Neural progenitor cell (in vitro differentiated cells): ENCODE data around the gene REX1BD. TPM values are rescaled to one million over a fixed set of nuclear protein-coding genes. Genes with fewer than 3 reads are reported as not detected.

Source experiments
- DNase-seq: peaks from one replicate; pipeline ENCODE4 v3.0.0-alpha.2; 2016; ENCODE audit warnings: low spot score
- H2AFZ ChIP-seq: fragments of 200-600 bp; sonication (generic); replicated peaks from 2 replicates; pipeline ENCODE4 v1.6.1; 2016; ENCODE audit warnings: antibody characterized with exemption
- H3F3A ChIP-seq: fragments of 200-600 bp; sonication (generic); 2 replicates; pipeline ENCODE4 v1.6.1; 2016; ENCODE audit warnings: antibody characterized with exemption, low read depth
- H3K27ac ChIP-seq: fragments of 200-600 bp; sonication (generic); 2 replicates; pipeline ENCODE4 v1.5.1; 2016; ENCODE audit warnings: mild to moderate bottlenecking
- H3K27me3 ChIP-seq: fragments of 200-600 bp; sonication (generic); 2 replicates; pipeline ENCODE4 v1.6.1; 2016; ENCODE audit warnings: mild to moderate bottlenecking, moderate library complexity
- H3K36me3 ChIP-seq: fragments of 200-600 bp; sonication (generic); 2 replicates; pipeline ENCODE4 v1.5.1; 2016
- H3K4me1 ChIP-seq: fragments of 200-600 bp; sonication (generic); 2 replicates; pipeline ENCODE4 v1.6.1; 2016; ENCODE audit warnings: mixed run types
- H3K4me2 ChIP-seq: fragments of 200-600 bp; sonication (generic); 2 replicates; pipeline ENCODE4 v1.6.1; 2016
- H3K4me3 ChIP-seq: fragments of 200-600 bp; sonication (generic); 2 replicates; pipeline ENCODE4 v1.5.1; 2016
- H3K79me2 ChIP-seq: fragments of 200-600 bp; sonication (generic); 2 replicates; pipeline ENCODE4 v1.6.1; 2016; ENCODE audit warnings: low read depth
- H3K9ac ChIP-seq: fragments of 200-600 bp; sonication (generic); 2 replicates; pipeline ENCODE4 v1.6.1; 2016
- H3K9me3 ChIP-seq: fragments of 200-600 bp; sonication (generic); 2 replicates; pipeline ENCODE4 v1.5.1; 2016; ENCODE audit warnings: low read depth
- H4K20me1 ChIP-seq: fragments of 200-600 bp; sonication (generic); 2 replicates; pipeline ENCODE4 v1.6.1; 2016; ENCODE audit warnings: low read depth
- H3K27ac Mint-ChIP-seq: 3 replicates; pipeline ENCODE4 v1.8.0; 2021; ENCODE audit warnings: mixed read lengths
- H3K27me3 Mint-ChIP-seq: 2 replicates; pipeline ENCODE4 v1.8.0; 2022; ENCODE audit warnings: low read depth, mild to moderate bottlenecking, inconsistent platforms, moderate library complexity, mixed read lengths; ENCODE audit not compliant: insufficient read depth
- H3K36me3 Mint-ChIP-seq: 3 replicates; pipeline ENCODE4 v1.8.0; 2021; ENCODE audit warnings: mixed read lengths
- H3K4me1 Mint-ChIP-seq: 3 replicates; pipeline ENCODE4 v1.8.0; 2021; ENCODE audit warnings: mixed read lengths
- H3K4me3 Mint-ChIP-seq: 3 replicates; pipeline ENCODE4 v1.8.0; 2021; ENCODE audit warnings: mild to moderate bottlenecking, moderate library complexity, mixed read lengths
- H3K9me3 Mint-ChIP-seq: 3 replicates; pipeline ENCODE4 v1.8.0; 2020; ENCODE audit warnings: mixed read lengths
- EZH2 ChIP-seq: fragments of 200-600 bp; sonication (generic); IDR thresholded peaks from 2 replicates; pipeline ENCODE4 v1.6.1; 2017; ENCODE audit warnings: antibody characterized with exemption, mild to moderate bottlenecking, moderate library complexity
- EZH2phosphoT487 ChIP-seq: fragments of 200-600 bp; sonication (generic); IDR thresholded peaks from 2 replicates; pipeline ENCODE4 v1.6.1; 2017; ENCODE audit warnings: antibody characterized with exemption
- total RNA-seq: library from RNA; depleted of rRNA; stranded (reverse); fragments of >200 nt; gene quantifications from 2 replicates; pipeline ENCODE4 v1.2.3, GENCODE V29; 2015; ENCODE audit warnings: low replicate concordance
- TF ChIP-seq, protein P1 (sequence below): fragments of 200-600 bp; sonication (generic); IDR thresholded peaks from 2 replicates; pipeline ENCODE4 v1.5.1; 2017; ENCODE audit warnings: antibody characterized with exemption, mild to moderate bottlenecking

Gene REX1BD
- total RNA-seq, 1 donor from 2014 or later = 41.7 TPM

GRCh38 chr19:18543814-18544475 is 44.7 kb upstream of the REX1BD start:
- TF ChIP-seq, protein P1, sequence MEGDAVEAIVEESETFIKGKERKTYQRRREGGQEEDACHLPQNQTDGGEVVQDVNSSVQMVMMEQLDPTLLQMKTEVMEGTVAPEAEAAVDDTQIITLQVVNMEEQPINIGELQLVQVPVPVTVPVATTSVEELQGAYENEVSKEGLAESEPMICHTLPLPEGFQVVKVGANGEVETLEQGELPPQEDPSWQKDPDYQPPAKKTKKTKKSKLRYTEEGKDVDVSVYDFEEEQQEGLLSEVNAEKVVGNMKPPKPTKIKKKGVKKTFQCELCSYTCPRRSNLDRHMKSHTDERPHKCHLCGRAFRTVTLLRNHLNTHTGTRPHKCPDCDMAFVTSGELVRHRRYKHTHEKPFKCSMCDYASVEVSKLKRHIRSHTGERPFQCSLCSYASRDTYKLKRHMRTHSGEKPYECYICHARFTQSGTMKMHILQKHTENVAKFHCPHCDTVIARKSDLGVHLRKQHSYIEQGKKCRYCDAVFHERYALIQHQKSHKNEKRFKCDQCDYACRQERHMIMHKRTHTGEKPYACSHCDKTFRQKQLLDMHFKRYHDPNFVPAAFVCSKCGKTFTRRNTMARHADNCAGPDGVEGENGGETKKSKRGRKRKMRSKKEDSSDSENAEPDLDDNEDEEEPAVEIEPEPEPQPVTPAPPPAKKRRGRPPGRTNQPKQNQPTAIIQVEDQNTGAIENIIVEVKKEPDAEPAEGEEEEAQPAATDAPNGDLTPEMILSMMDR = no peak
- TF ChIP-seq EZH2 = no peak
- no peak for TF ChIP-seq EZH2phosphoT487
- no peaks in the 10 kb centered on the region for H3K27me3 ChIP-seq
- no peaks in the 10 kb centered on the region for H3K9me3 ChIP-seq
- no peak overlapping the region for H3K9ac ChIP-seq
- H4K20me1 ChIP-seq = peaks cover 10% of the 10 kb centered on the region
- H3K36me3 ChIP-seq = no peaks in the 10 kb centered on the region
- peak overlapping the region; percentile 87 for H3K4me2 ChIP-seq
- H3K4me3 ChIP-seq = peak overlapping the region; percentile 87
- peak; percentile 70 for DNase-seq
- H3K27ac Mint-ChIP-seq = peak overlapping the region; percentile 82
- peaks cover 21% of the 10 kb centered on the region for H3K79me2 ChIP-seq
- H3K4me3 Mint-ChIP-seq = peak overlapping the region; percentile 91
- H3K4me1 Mint-ChIP-seq = peaks cover 17% of the 10 kb centered on the region
- peaks cover 12% of the 10 kb centered on the region for H3F3A ChIP-seq
- peak overlapping the region; percentile 70 for H2AFZ ChIP-seq
- H3K27ac ChIP-seq = no peak overlapping the region
- no peaks in the 10 kb centered on the region for H3K9me3 Mint-ChIP-seq
- peaks cover 10% of the 10 kb centered on the region for H3K27me3 Mint-ChIP-seq
- peaks cover 5% of the 10 kb centered on the region for H3K4me1 ChIP-seq
- peaks cover 3% of the 10 kb centered on the region for H3K36me3 Mint-ChIP-seq

- no peak overlapping the region for H3K4me2 ChIP-seq
- no peaks in the 10 kb centered on the region for H3K36me3 ChIP-seq
- Mint-ChIP-seq H3K9me3 (no peaks in the 10 kb centered on the region), H3K27ac (no peak overlapping the region), H3K36me3 (no peaks in the 10 kb centered on the region), H3K4me3 (no peak overlapping the region), H3K4me1 (no peaks in the 10 kb centered on the region), H3K27me3 (peaks cover 4% of the 10 kb centered on the region)
- DNase-seq = no peak
- no peak for TF ChIP-seq EZH2
- TF ChIP-seq, protein P1 = no peak
- TF ChIP-seq EZH2phosphoT487 = no peak
- no peaks in the 10 kb centered on the region for H4K20me1 ChIP-seq
- no peak overlapping the region for H3K27ac ChIP-seq
- no peaks in the 10 kb centered on the region for H3K4me1 ChIP-seq
- H3K4me3 ChIP-seq = no peak overlapping the region
- H3K9me3 ChIP-seq = no peaks in the 10 kb centered on the region
- peaks cover 4% of the 10 kb centered on the region for H3F3A ChIP-seq
- no peak overlapping the region for H3K9ac ChIP-seq
- H3K79me2 ChIP-seq = no peaks in the 10 kb centered on the region
- no peak overlapping the region for H2AFZ ChIP-seq
- H3K27me3 ChIP-seq = no peaks in the 10 kb centered on the region
Observed at GRCh38 chr19:18551631-18552030, 37.0 kb upstream of the REX1BD start.

GRCh38 chr19:18557411-18558201 is 31.0 kb upstream of the REX1BD start, which contains the start of gene KXD1:
Gene KXD1, plus strand, starts transcription at chr19:18557870. Its CDS starts 4,187 bp downstream, at chr19:18562057.
- Histone ChIP-seq H3F3A (peaks cover 20% of the 10 kb centered on the region), H3K4me3 (peak within 1 kb of the TSS; percentile 67), H3K36me3 (no peaks in the 10 kb centered on the region), H3K79me2 (peaks cover 29% of the 10 kb centered on the region), H3K9me3 (no peaks in the 10 kb centered on the region), H3K4me1 (no peaks in the 10 kb centered on the region), H4K20me1 (peaks cover 9% of the 10 kb centered on the region), H3K9ac (peak within 1 kb of the TSS; percentile 47), H3K27me3 (no peaks in the 10 kb centered on the region), H3K4me2 (peak within 1 kb of the TSS; percentile 86), H2AFZ (peak within 1 kb of the TSS; percentile 78), H3K27ac (no peak within 1 kb of the TSS)
- no peak for TF ChIP-seq EZH2phosphoT487
- H3K4me1 Mint-ChIP-seq = peaks cover 8% of the 10 kb centered on the region
- peak within 1 kb of the TSS; percentile 78 for H3K27ac Mint-ChIP-seq
- DNase-seq = peak; percentile 94
- H3K4me3 Mint-ChIP-seq = peak within 1 kb of the TSS; percentile 94
- no peaks in the 10 kb centered on the region for H3K27me3 Mint-ChIP-seq
- H3K9me3 Mint-ChIP-seq = no peaks in the 10 kb centered on the region
- H3K36me3 Mint-ChIP-seq = no peaks in the 10 kb centered on the region
